Naive thymus-derived CD8-positive, alpha-beta T cell (primary cell): ENCODE results near the gene NCAPH2. TPM values are rescaled to one million over a fixed set of nuclear protein-coding genes. Genes with fewer than 3 reads are reported as not detected.

Experiments
- ATAC-seq, 2 donors: fragments of 150-1000 bp; cut with Tn5 transposase in 1 of 2; sonication (Bioruptor Pico), chemical (Tn5 transposase) in 1 of 2; 1 replicate in 1 of 2; 2 replicates in 1 of 2; pipeline ENCODE4 v1.10.0; 2021; ENCODE audit warnings: mild to moderate bottlenecking in 2 of 2, moderate library complexity in 2 of 2
- POLR2A ChIA-PET: fragments of 350-600 bp; sonication (Branson Sonifier 250); formaldehyde crosslinking; loops from one replicate; lab custom pipeline; 2021; ENCODE audit warnings: antibody characterized with exemption; lab: Charles Lee
- DNase-seq, 10 donors: peaks; one replicate each; pipeline versions ENCODE4 v3.0.0 to v3.0.0-alpha.2; 2020 to 2022
- H3K27ac Mint-ChIP-seq, 10 donors: one replicate each; pipeline ENCODE4 v1.8.0; 2020 to 2022; ENCODE audit warnings: mild to moderate bottlenecking in 10 of 10, mixed read lengths in 10 of 10, moderate library complexity in 4 of 10, inconsistent platforms in 1 of 10
- H3K27me3 Mint-ChIP-seq, 5 donors: one replicate each; pipeline ENCODE4 v1.8.0; 2021 to 2022; ENCODE audit warnings: mixed read lengths in 5 of 5
- H3K36me3 Mint-ChIP-seq, 3 donors: one replicate each; pipeline ENCODE4 v1.8.0; 2020 to 2022; ENCODE audit warnings: mixed read lengths in 3 of 3, mild to moderate bottlenecking in 2 of 3, inconsistent platforms in 1 of 3
- H3K4me1 Mint-ChIP-seq, 4 donors: one replicate each; pipeline ENCODE4 v1.8.0; 2021 to 2022; ENCODE audit warnings: mixed read lengths in 4 of 4
- H3K4me3 Mint-ChIP-seq, 10 donors: one replicate each; pipeline ENCODE4 v1.8.0; 2020 to 2022; ENCODE audit warnings: mild to moderate bottlenecking in 10 of 10, mixed read lengths in 10 of 10, moderate library complexity in 6 of 10, inconsistent platforms in 1 of 10
- H3K9me3 Mint-ChIP-seq, 9 donors: one replicate each; pipeline ENCODE4 v1.8.0; 2020 to 2022; ENCODE audit warnings: mixed read lengths in 9 of 9, mild to moderate bottlenecking in 3 of 9, inconsistent platforms in 1 of 9, moderate library complexity in 1 of 9
- polyA plus RNA-seq, 3 donors: library from polyadenylated mRNA; unstranded; fragments of 300-500 nt; fragmentation: Illumina TruSeq; gene quantifications; one replicate each; pipeline ENCODE4 v1.2.3, GENCODE V29; 2021
- total RNA-seq, 8 experiments: library from RNA in 2 of 8; stranded (reverse) in 2 of 8; gene quantifications; one replicate each; pipeline ENCODE4 v1.2.3 and lab custom pipeline; 2021 to 2026

NCAPH2 gene
- total and polyA plus RNA-seq, 5 experiments from 2014 or later, result 34.8 to 81.9 (median 41.5) TPM

DNA sequence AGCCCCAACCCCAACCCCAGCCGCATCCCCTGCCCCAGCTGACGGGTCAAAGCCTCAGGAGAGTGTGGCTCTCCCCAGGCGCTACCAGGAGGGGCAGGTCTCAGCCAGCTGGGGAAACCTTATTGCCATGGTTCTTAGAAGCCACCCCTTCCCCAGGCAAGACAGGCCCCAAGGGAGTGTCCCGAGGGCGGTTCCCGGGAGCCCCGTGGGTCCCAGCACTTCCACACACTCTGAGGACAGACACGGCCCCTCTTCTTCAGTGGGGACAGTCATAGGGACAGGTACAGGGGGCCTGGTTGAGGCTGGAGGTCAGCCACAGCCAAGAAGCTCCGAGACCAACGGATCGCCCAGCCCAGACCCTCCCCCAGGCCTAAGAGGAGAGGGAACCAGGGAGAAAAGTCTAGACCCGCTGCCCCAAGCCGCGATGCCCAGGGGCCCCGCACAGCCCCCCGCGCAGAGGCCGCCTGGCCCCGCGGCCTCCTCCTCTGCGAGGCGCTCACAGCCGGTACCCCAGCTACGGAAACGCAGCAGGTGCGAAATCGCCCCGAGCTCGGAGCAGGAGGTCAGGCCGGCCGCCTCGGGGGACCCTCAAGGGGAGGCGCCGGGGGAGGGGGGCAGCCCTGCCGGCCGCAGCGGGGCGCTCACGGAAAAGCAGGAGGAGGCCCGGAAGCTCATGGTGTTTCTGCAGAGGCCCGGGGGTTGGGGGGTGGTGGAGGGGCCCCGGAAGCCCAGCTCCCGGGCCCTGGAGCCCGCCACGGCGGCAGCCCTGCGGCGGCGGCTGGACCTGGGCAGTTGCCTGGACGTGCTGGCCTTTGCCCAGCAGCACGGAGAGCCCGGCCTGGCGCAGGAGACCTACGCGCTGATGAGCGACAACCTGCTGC, 40.3 kb downstream of the NCAPH2 start:
- peak overlapping the region in 9 of 10 donors; percentile 65 to 88 (median 82) for H3K27ac Mint-ChIP-seq
- H3K4me3 Mint-ChIP-seq, result peak overlapping the region in 9 of 10 donors; percentile 61 to 80 (median 71)
- H3K9me3 Mint-ChIP-seq, result no peaks in the 10 kb centered on the region
- peaks cover 19 to 51% (median 46%) of the 10 kb centered on the region in 4 donors for H3K4me1 Mint-ChIP-seq
- H3K36me3 Mint-ChIP-seq, result no peaks in the 10 kb centered on the region
- no peaks in the 10 kb centered on the region for H3K27me3 Mint-ChIP-seq
- ATAC-seq (peak; percentile 65 to 69), DNase-seq (peak; percentile 33 to 80 (median 58))
- POLR2A ChIA-PET, result interaction anchor here (0.6 to 6.7 kb wide), 23 partner anchors 9 to 206 kb away, joined by 3 to 72 read pairs (median 5); partner anchors contain the start of genes ARSA, CHKB, LMF2 and NCAPH2

DNA sequence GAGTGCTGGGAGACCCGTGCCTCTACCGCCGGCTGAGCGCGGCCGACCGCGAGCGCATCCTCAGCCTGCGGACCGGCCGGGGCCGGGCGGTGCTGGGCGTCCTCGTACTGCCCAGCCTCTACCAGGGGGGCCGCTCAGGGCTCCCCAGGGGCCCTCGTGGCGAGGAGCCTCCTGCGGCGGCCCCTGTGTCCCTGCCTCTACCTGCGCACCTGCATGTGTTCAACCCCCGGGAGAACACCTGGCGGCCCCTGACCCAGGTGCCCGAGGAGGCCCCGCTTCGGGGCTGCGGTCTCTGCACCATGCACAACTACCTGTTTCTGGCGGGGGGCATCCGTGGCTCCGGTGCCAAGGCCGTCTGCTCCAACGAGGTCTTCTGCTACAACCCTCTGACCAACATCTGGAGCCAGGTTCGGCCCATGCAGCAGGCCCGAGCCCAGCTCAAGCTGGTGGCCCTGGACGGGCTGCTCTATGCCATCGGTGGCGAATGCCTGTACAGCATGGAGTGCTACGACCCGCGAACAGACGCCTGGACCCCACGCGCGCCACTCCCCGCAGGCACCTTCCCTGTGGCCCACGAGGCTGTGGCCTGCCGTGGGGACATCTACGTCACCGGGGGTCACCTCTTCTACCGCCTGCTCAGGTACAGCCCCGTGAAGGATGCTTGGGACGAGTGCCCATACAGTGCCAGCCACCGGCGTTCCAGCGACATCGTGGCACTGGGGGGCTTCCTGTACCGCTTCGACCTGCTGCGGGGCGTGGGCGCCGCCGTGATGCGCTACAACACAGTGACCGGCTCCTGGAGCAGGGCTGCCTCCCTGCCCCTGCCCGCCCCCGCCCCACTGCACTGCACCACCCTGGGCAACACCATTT, 41.1 kb downstream of the NCAPH2 start:
- Mint-ChIP-seq H3K27ac (peak overlapping the region; percentile 63 to 93 (median 86)), H3K4me3 (peak overlapping the region; percentile 72 to 88 (median 78)), H3K9me3 (no peaks in the 10 kb centered on the region), H3K36me3 (no peaks in the 10 kb centered on the region), H3K4me1 (peaks cover 19 to 51% (median 44%) of the 10 kb centered on the region in 4 donors), H3K27me3 (no peaks in the 10 kb centered on the region)
- ATAC-seq, result peak; percentile 20 to 23
- POLR2A ChIA-PET, result interaction anchor here (0.6 to 6.7 kb wide), 23 partner anchors 9 to 207 kb away, joined by 3 to 72 read pairs (median 6); partner anchors contain the start of genes ARSA, CHKB, LMF2 and NCAPH2
- DNase-seq, result no peak

- DNase-seq, result no peak
- peak overlapping the region in 9 of 10 donors; percentile 14 to 93 (median 68) for H3K27ac Mint-ChIP-seq
- H3K4me3 Mint-ChIP-seq, result peak overlapping the region; percentile 50 to 88 (median 76)
- H3K27me3 Mint-ChIP-seq, result no peaks in the 10 kb centered on the region
- peaks cover 17 to 40% (median 32%) of the 10 kb centered on the region in 4 donors for H3K4me1 Mint-ChIP-seq
- POLR2A ChIA-PET, result interaction anchor here (0.9 to 6.7 kb wide), 7 partner anchors 10 to 71 kb away, joined by 3 to 72 read pairs (median 10); partner anchors contain the start of genes CHKB, SCO2, SYCE3 and TYMP
- no peak for ATAC-seq
- H3K9me3 Mint-ChIP-seq, result no peaks in the 10 kb centered on the region
- H3K36me3 Mint-ChIP-seq, result no peaks in the 10 kb centered on the region
Observed at GRCh38 chr22:50550395-50550794, 42.4 kb downstream of the NCAPH2 start.

DNA sequence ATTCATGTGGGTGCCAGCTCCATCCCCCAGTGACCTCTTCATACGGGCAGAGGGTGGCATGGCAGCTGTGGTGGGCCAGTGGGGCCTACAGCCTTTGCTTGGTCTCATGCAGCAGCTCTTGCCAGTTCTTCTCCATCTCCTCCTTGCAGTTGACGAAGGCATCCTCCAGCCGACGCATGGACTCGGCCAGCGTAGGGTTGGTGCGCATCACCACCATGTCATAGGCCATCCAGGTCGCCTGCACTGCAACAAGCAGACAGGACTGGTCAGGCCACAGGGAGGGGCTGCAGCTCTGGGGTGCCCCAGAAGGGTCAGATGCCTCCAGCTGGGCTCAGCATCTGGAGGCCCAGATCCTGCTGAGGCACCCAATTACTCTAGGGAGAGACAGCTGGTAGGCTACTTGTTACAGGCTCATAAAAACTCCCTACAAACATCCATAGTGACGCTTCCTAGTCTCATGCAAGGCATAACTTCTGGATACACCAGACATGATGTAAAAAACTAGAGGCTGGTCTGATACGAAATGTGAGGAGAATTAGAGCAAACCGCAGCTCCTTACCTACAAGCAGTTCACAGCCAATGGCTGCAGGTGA, 43.2 kb downstream of the NCAPH2 start:
- Mint-ChIP-seq H3K9me3 (no peaks in the 10 kb centered on the region), H3K27me3 (no peaks in the 10 kb centered on the region), H3K36me3 (no peaks in the 10 kb centered on the region), H3K4me1 (peaks cover 12 to 32% (median 24%) of the 10 kb centered on the region in 4 donors), H3K27ac (peak overlapping the region in 5 of 10 donors; percentile 67 to 93 (median 80)), H3K4me3 (peak overlapping the region in 6 of 10 donors; percentile 26 to 76 (median 56))
- DNase-seq (no peak), ATAC-seq (no peak)
- POLR2A ChIA-PET, result interaction anchor here (0.9 to 6.7 kb wide), 5 partner anchors 11 to 32 kb away, joined by 3 to 72 read pairs (median 10); partner anchors contain the start of genes CHKB, SCO2, SYCE3 and TYMP

- H3K4me1 Mint-ChIP-seq, result peaks cover 10 to 27% (median 22%) of the 10 kb centered on the region in 4 donors
- no peaks in the 10 kb centered on the region for H3K27me3 Mint-ChIP-seq
- ATAC-seq, result no peak
- no peaks in the 10 kb centered on the region for H3K36me3 Mint-ChIP-seq
- no peak overlapping the region for H3K4me3 Mint-ChIP-seq
- POLR2A ChIA-PET, result interaction anchor here (4.0 to 6.7 kb wide), 2 partner anchors 13 to 26 kb away, joined by 19 to 72 read pairs; partner anchors contain the start of genes SCO2 and TYMP
- H3K9me3 Mint-ChIP-seq, result no peaks in the 10 kb centered on the region
- no peak overlapping the region for H3K27ac Mint-ChIP-seq
- DNase-seq, result no peak
Observed at GRCh38 chr22:50553310-50553709, 45.3 kb downstream of the NCAPH2 start.

- ATAC-seq (no peak), DNase-seq (no peak)
- peaks cover 3 to 8% (median 4%) of the 10 kb centered on the region in 4 donors for H3K4me1 Mint-ChIP-seq
- POLR2A ChIA-PET, result interaction anchor here (0.7 kb wide), 1 partner anchor 49 kb away, joined by 3 read pairs; the partner anchor contains the start of gene NCAPH2
- H3K27ac Mint-ChIP-seq, result no peak overlapping the region
- no peak overlapping the region for H3K4me3 Mint-ChIP-seq
- H3K36me3 Mint-ChIP-seq, result no peaks in the 10 kb centered on the region
- H3K9me3 Mint-ChIP-seq, result no peaks in the 10 kb centered on the region
- no peaks in the 10 kb centered on the region for H3K27me3 Mint-ChIP-seq
Observed at GRCh38 chr22:50556703-50557102, 48.7 kb downstream of the NCAPH2 start.

- POLR2A ChIA-PET, result interaction anchor here (0.8 to 2.5 kb wide), 5 partner anchors 11 to 54 kb away, joined by 3 to 6 read pairs (median 4); partner anchors contain the start of gene MAPK8IP2
- ATAC-seq, result no peak
- Mint-ChIP-seq H3K27ac (no peak overlapping the region), H3K4me3 (no peak overlapping the region), H3K36me3 (no peaks in the 10 kb centered on the region), H3K9me3 (no peaks in the 10 kb centered on the region), H3K27me3 (no peaks in the 10 kb centered on the region), H3K4me1 (peaks cover 12 to 23% (median 17%) of the 10 kb centered on the region in 4 donors)
- no peak for DNase-seq
Observed at GRCh38 chr22:50560034-50560433, 52.0 kb downstream of the NCAPH2 start.

DNA sequence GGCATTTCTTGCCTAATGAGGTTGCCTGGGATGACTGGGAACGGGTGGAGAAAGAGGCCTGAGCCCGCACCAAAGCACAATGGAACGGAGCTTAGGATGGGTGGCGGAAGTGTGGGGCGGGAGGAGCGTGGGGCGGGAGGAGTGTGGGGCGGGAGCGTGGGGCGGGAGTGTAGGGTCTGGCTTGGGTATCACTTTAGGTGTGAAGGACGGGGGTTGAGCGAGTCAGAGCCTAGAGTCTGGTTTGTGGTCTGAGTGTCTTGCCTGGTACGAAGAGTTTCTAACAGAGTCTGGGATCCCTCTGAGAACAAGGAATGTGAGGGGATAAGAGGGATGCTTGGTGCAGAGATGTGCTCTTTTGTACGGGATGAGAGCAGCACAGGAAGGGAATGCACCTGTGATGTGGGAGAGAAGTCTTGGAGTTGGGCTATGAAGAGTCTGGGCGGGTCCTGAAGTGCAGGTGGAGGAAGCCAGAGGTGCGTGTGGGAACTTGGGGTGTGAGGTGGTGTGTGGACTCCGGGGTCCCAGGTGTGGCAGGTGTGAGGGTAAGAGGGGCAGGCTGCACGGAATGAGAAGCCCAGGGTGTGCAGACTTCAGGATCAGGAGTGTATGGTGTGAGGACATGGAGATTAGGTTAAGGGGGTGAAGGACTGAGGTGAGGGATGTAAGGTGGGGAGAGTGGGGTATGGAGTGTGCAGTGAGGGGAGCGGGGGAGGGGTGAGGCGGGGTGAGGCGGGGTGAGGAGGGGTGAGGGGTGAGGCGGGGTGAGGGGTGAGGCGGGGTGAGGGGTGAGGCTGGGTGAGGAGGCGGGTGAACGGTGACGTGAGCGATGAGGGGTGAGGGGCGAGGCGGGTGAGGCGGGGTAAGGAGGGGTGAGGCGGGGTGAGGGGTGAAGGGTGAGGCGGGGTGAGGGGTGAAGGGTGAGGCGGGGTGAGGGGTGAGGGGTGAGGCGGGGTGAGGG, 53.7 kb downstream of the NCAPH2 start:
- no peak for ATAC-seq
- H3K27me3 Mint-ChIP-seq, result no peaks in the 10 kb centered on the region
- no peaks in the 10 kb centered on the region for H3K36me3 Mint-ChIP-seq
- H3K9me3 Mint-ChIP-seq, result no peaks in the 10 kb centered on the region
- DNase-seq, result peak in 1 of 10 donors; percentile 15
- H3K27ac Mint-ChIP-seq, result peak overlapping the region; percentile 32 to 94 (median 66)
- POLR2A ChIA-PET, result interaction anchor here (2.5 kb wide), 1 partner anchor 35 kb away, joined by 6 read pairs; no protein-coding TSS in a partner anchor
- H3K4me1 Mint-ChIP-seq, result peaks cover 12 to 23% (median 17%) of the 10 kb centered on the region in 4 donors
- peak overlapping the region; percentile 33 to 81 (median 68) for H3K4me3 Mint-ChIP-seq

DNA sequence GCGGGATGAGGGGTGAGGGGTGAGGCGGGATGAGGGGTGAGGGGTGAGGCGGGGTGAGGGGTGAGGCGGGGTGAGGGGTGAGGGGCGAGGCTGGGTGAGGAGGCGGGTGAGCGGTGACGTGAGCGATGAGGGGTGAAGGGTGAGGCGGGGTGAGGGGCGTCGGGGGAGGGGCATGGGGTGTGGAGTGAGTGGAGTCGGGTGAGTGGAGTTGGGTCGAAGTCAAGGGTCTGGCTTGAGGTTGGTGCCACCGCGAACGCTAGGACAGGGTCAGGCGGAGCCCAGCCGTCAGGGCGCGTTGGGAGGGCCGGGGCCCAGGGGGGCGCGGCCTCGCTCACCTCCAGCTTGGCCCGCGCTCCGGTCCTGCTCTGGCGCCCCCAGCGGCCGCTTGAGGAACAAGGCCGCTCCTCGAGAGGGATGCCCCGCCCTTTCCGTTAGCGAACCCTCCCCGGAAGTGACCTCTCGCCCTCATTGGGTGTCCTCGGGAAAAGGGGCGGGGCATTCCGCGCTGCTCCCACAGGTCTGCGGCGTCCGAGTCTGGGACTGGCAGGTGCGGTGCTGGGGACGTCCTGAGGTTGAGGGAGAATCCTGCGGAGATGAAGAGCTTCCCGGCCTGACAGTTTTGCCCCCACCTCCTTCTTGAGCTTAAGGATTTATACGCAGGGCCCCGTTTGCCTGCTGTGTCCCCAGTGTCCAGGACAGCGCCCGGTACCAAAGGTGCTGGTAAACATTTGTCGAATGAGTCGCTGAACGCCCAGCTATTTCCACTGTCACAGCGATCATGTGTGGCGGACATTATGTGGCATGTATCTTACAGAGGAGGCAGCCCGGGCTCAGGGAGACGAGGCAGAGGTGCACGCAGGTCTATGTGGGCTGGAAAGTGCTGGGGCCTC, 54.7 kb downstream of the NCAPH2 start, which contains the start of gene SYCE3:
Gene SYCE3, minus strand, starts transcription at position 397 of the 890 bp plus-strand sequence. CDS start 6,514 bp downstream, outside the sequence.
- Mint-ChIP-seq H3K4me1 (peaks cover 12 to 23% (median 17%) of the 10 kb centered on the region in 4 donors), H3K9me3 (no peaks in the 10 kb centered on the region), H3K27ac (peak within 1 kb of the TSS; percentile 72 to 96 (median 91)), H3K36me3 (peaks cover 0 to 2% (median 0%) of the 10 kb centered on the region in 3 donors), H3K4me3 (peak within 1 kb of the TSS; percentile 91 to 98 (median 94)), H3K27me3 (no peaks in the 10 kb centered on the region)
- ATAC-seq, result peak; percentile 95 to 98
- DNase-seq, result peak; percentile 93 to 99 (median 97)
- POLR2A ChIA-PET, result interaction anchor here (0.8 to 4.7 kb wide), 15 partner anchors 12 to 94 kb away, joined by 3 to 26 read pairs (median 7); partner anchors contain the start of genes CHKB, CPT1B, LMF2 and NCAPH2
